ENCODE data around the gene PDE2A. TPM values are rescaled to one million over a fixed set of nuclear protein-coding genes. Genes with fewer than 3 reads are reported as not detected.
"Not testable (repeated sequence)": the region's sequence is repeated elsewhere in the genome, so short reads cannot be mapped to it uniquely, and the experiment has no call there.

The PDE2A gene
- total RNA-seq, 1 donor from 2014 or later = 403 TPM

DNA sequence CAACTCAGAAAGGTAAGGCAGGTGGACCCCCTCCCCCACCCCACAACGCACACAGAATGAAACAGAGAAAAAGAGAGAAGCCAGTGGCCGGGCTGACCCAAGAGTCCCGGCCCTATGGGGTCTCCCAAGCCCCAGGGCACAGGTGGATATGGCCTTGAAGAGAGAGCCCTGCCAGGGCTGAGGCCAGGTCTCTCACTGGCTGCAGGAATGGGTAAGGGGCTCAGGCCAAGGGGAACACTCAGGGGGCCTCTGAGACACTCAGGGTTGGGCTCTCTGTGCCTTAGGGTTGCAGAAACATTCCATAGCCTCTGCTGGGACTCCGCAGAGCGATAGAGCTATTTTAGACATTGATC, 98.0 kb downstream of the PDE2A start:
- Histone ChIP-seq H3K27ac (no peak overlapping the region), H3K9me3 (no peaks in the 10 kb centered on the region), H3K4me1 (no peaks in the 10 kb centered on the region), H3K4me3 (no peak overlapping the region), H3K36me3 (no peaks in the 10 kb centered on the region), H3K27me3 (no peaks in the 10 kb centered on the region)
- TF ChIP-seq, protein P1, sequence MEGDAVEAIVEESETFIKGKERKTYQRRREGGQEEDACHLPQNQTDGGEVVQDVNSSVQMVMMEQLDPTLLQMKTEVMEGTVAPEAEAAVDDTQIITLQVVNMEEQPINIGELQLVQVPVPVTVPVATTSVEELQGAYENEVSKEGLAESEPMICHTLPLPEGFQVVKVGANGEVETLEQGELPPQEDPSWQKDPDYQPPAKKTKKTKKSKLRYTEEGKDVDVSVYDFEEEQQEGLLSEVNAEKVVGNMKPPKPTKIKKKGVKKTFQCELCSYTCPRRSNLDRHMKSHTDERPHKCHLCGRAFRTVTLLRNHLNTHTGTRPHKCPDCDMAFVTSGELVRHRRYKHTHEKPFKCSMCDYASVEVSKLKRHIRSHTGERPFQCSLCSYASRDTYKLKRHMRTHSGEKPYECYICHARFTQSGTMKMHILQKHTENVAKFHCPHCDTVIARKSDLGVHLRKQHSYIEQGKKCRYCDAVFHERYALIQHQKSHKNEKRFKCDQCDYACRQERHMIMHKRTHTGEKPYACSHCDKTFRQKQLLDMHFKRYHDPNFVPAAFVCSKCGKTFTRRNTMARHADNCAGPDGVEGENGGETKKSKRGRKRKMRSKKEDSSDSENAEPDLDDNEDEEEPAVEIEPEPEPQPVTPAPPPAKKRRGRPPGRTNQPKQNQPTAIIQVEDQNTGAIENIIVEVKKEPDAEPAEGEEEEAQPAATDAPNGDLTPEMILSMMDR (IDR thresholded peaks at IDR 0.05) = no peak
- no peak for DNase-seq (ENCODE audit: low spot score in 2 of 2)
- intact Hi-C loops (cut with DNase I) = no loop called here

DNA sequence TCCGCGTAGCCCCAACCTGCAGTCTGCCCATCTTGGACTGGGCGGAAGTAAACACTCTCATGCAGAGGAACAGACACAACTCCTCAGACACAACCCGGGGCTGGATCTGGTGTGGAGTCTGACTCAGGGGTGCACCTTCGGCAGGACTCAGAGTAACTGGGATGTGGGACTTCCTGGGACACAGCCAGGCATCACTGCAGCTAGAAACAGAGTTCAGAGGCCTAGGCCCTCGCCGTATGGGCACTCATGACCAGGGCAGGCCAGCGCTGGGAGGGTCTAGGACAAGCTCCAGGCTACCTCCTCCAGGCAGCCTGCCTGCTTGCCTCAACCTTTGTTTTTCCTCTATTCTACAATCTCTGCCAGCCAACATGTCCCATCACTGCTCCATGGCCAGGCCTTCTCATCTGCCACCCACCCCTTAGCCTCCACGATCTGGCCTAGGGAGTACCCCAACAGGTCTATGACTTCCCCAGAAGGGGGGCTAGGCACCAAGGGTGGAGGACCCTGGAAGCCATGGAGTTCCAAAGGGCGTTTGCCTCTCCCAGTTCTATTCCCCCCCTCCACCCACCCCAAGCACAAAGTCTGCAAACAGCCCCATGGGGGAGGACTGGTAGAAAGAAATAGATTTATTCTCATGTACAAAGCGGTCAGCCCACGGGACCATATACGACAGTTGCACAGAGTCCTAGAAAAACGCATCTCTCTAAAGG, 98.5 kb downstream of the PDE2A start:
- intact Hi-C loops (cut with DNase I) = no loop called here
- no peaks in the 10 kb centered on the region for H3K36me3 ChIP-seq

DNA sequence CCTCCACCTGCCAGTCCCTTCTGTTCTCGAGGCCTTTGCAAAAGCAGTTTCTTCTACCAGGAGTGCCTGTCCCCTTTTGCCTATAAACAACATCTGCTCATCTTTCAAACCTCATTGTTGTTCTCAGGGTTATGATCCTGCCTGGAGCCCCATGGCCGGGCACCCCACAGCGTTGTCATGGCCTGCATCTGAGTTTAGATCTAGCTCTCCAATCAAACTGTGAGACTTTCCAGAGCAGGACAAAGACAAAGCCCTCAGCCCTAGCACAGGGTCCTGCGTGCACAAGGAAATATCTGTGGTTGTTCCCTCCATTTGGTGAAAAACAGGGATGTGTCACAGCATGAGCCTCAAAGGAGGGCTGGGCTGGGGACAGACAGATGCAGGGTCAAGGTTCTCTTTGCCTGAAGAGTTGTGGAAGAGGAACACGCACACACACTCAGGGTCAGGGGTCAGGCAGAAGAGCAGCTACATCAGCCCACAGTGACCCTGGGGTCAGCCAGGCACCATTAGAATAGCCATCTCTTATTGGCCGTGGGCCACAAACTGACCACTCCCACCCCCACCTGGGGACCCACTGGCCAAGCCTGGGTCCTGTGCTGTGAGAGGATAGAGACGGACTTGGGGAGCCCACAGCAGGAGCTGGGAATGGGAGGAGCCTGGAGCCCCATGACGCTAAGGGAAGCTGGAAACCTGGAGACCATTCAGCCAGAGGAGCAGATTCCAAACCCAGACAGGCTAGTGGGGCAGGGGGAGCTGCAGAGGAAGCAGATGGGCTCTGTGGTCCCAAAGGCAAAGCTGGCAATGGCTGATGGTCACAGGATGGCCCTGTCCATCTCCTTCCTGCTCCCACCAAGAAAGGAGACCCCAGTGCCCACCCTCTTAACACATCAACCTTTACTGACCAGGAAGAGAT, 99.4 kb downstream of the PDE2A start:
- H3K27me3 ChIP-seq = no peaks in the 10 kb centered on the region
- no peaks in the 10 kb centered on the region for H3K36me3 ChIP-seq
- intact Hi-C loops (cut with DNase I) = no loop called here
- H3K4me1 ChIP-seq = no peaks in the 10 kb centered on the region
- H3K27ac ChIP-seq = no peak overlapping the region
- no peaks in the 10 kb centered on the region for H3K9me3 ChIP-seq
- TF ChIP-seq, protein P1 (IDR thresholded peaks at IDR 0.05) = no peak
- no peak for DNase-seq (ENCODE audit: low spot score in 2 of 2)
- no peak overlapping the region for H3K4me3 ChIP-seq

More for the DNA sequence above, 98.5 kb downstream of the PDE2A start:
- no peaks in the 10 kb centered on the region for H3K4me1 ChIP-seq
- H3K9me3 ChIP-seq = no peaks in the 10 kb centered on the region
- no peak for DNase-seq (ENCODE audit: low spot score in 2 of 2)
- no peak overlapping the region for H3K4me3 ChIP-seq
- H3K27ac ChIP-seq = no peak overlapping the region
- TF ChIP-seq, protein P1 (IDR thresholded peaks at IDR 0.05) = no peak
- no peaks in the 10 kb centered on the region for H3K27me3 ChIP-seq

DNA sequence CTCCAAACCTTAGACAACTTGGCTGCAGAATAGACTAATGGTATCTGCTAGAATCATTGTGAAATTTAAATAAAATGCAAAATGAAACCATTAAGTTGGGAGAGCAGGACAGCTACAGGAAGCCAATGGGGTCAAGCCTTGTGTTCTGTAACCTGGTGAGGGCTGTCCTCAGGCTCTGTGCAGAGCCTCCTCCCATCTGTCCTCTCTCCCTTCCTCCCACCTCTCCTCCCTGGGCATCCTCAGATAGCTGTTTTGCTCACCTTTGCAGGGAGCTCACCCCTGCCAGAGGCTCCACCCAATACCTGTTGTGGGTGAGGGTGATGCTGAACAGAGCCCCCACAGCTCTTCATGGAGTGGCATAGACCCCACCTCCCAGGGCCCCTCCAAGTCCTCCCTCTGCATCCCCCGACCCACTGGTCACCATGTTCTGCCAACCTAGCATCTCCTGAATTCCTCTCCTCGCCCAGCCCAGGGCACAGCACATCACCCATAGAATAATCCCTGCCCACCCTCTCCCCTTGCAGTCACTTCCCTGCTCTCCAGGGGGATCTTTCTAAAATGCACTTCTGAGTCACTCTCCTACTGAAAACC, 100.3 kb downstream of the PDE2A start:
- Histone ChIP-seq H3K27me3 (no peaks in the 10 kb centered on the region), H3K36me3 (no peaks in the 10 kb centered on the region), H3K9me3 (no peaks in the 10 kb centered on the region), H3K4me1 (no peaks in the 10 kb centered on the region), H3K4me3 (no peak overlapping the region), H3K27ac (no peak overlapping the region)
- DNase-seq (ENCODE audit: low spot score in 2 of 2) = no peak
- intact Hi-C loops (cut with DNase I) = loop anchor here (2.0 kb wide), 1 partner anchor 103 kb away; no protein-coding TSS in a partner anchor
- TF ChIP-seq, protein P1 (IDR thresholded peaks at IDR 0.05) = no peak

DNA sequence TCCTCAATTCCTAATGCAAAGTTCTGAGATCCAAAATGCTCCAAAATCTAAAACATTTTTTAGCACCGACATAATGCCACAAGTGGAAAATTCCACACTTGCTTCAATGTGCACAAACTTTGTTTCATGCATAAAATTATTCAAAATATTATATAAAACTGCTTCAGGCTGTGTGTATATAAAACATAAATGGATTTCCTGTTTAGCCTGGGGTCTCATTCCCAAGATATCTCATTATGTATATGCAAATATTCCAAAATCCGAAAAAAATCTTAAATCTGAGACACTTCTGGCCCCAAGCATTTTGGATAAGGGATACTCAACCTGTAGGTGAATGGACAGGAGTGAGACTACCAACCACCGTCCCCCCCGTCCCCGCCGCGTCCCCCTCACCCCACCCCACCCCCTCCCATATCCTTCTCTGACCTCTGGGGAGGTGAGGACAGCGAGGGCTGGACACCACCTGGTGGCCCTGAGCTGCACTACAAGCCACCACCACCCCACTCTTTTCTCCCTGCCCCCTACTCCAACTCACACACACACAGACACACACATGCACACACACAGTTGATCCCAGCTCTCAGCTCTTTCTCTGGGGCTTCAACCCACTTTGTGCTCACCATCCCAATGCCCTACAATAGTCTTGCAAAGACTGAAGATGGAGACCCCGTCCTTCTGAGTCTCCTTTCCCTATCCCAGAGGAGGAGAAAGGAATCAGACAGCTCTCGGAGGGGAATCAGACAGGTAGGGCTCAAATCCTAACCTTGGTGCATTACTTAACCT, 101.0 kb downstream of the PDE2A start:
- intact Hi-C loops (cut with DNase I) = loop anchor here (2.0 kb wide), 1 partner anchor 102 kb away; no protein-coding TSS in a partner anchor
- Histone ChIP-seq H3K27ac (no peak overlapping the region), H3K27me3 (no peaks in the 10 kb centered on the region), H3K9me3 (no peaks in the 10 kb centered on the region), H3K4me1 (no peaks in the 10 kb centered on the region), H3K4me3 (no peak overlapping the region), H3K36me3 (no peaks in the 10 kb centered on the region)
- DNase-seq (ENCODE audit: low spot score in 2 of 2) = no peak
- TF ChIP-seq, protein P1 (IDR thresholded peaks at IDR 0.05) = peak in 2 of 3 experiments; percentile 14 to 60

DNA sequence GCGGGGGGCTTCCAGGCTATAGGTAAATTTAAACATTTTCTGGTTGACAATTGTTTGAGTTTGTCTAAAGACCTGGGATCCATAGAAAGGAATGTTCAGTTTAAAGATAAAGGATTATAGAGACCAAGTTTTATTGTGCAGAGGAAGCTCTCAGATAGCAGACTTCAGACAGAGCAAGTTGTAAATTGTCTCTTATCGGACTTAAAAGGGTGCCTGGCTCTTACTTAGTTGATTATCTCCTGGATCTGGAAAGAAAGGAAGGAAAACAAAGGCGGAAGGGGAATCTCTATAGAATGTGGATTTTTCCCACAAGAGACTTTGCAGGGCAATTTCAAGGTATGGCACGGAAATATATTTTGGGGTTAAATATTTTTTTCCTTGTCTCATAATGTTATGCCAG, 101.7 kb downstream of the PDE2A start:
- intact Hi-C loops (cut with DNase I) = loop anchor here (2.0 kb wide), 1 partner anchor 102 kb away; no protein-coding TSS in a partner anchor
- H3K4me3 ChIP-seq; H3K36me3 ChIP-seq; H3K9me3 ChIP-seq; DNase-seq (ENCODE audit: low spot score in 2 of 2); H3K27ac ChIP-seq; H3K27me3 ChIP-seq; H3K4me1 ChIP-seq: not testable (repeated sequence)
